Measurements from ENCODE around the gene ARRB1.

The ARRB1 gene

GRCh38 chr11:75308986-75309385, 42.5 kb downstream of the ARRB1 start:
- Histone ChIP-seq H2BK5ac (ENCODE audit: low read length) (no peak overlapping the region), H2AFZ (ENCODE audit: low read length) (no peak overlapping the region), H3K18ac (ENCODE audit: low read length) (no peak overlapping the region), H3K14ac (ENCODE audit: low read length) (no peak overlapping the region), H3K4me1 (ENCODE audit: control insufficient read depth in 2 of 2, insufficient read depth in 1 of 2, low read depth in 1 of 2, low read length in 2 of 2) (peaks cover 8 to 10% of the 10 kb centered on the region in 2 donors), H3K23ac (ENCODE audit: low read depth, low read length, poor library complexity) (peak overlapping the region; percentile 3), H3K4me2 (ENCODE audit: insufficient read depth, low read length, poor library complexity, severe bottlenecking) (no peak overlapping the region), H3K4me3 (ENCODE audit: low read length in 2 of 2) (no peak overlapping the region), H3K9me3 (replicated peaks in 1 of 2; ENCODE audit: control insufficient read depth in 2 of 2, insufficient read depth in 1 of 2, low read depth in 1 of 2, low read length in 2 of 2) (peaks cover 0 to 2% of the 10 kb centered on the region in 2 donors), H4K91ac (ENCODE audit: low read depth, low read length, poor library complexity) (no peak overlapping the region), H3K27ac (replicated peaks; ENCODE audit: low read length) (no peak overlapping the region), H2BK120ac (ENCODE audit: low read depth, low read length) (no peak overlapping the region), H2BK15ac (ENCODE audit: low read length) (no peak overlapping the region), H4K8ac (ENCODE audit: low read depth, low read length) (no peak overlapping the region), H2BK12ac (ENCODE audit: low read length) (no peak overlapping the region), H3K4ac (ENCODE audit: low read length) (no peak overlapping the region), H3K27me3 (ENCODE audit: control insufficient read depth in 3 of 3, insufficient read depth in 3 of 3, low read depth in 1 of 3, low read length in 3 of 3) (no peaks in the 10 kb centered on the region), H2AK5ac (ENCODE audit: low read depth, low read length) (no peak overlapping the region), H3K9ac (ENCODE audit: low read depth, low read length, poor library complexity) (no peak overlapping the region), H3K79me1 (ENCODE audit: low read depth, low read length) (no peaks in the 10 kb centered on the region), H3K36me3 (replicated peaks in 1 of 2; ENCODE audit: control insufficient read depth in 2 of 2, insufficient read depth in 2 of 2, low read length in 2 of 2) (no peaks in the 10 kb centered on the region)
- DNase-seq (ENCODE audit: low spot score): no peak
- WGBS, 2 donors (ENCODE audit: extremely low coverage in 2 of 2, insufficient read length in 2 of 2, insufficient replicate concordance in 1 of 2): no CpG with 5 or more reads among the region's 4 CpGs

DNA sequence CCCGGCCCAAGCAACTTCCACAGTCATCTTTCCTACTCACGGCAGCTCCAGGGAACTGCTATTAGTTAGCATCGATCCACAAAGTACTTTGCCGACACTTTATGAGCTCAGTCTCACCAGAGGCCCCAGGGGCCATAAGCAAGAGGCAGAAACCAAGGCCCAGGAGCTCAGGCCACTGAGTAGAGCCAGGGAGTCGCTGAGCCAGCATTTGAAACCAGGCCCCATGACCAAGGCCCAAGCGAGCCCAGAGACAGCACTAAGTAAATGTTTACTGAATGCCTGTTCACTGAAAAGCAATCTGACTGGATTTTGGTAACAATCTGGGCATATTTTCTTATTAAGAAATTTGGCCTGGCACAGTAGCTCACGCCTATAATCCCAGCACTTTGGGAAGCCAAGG, 43.3 kb downstream of the ARRB1 start:
- H3K27me3 ChIP-seq (ENCODE audit: control insufficient read depth in 3 of 3, insufficient read depth in 3 of 3, low read depth in 1 of 3, low read length in 3 of 3): no peaks in the 10 kb centered on the region
- H3K4me1 ChIP-seq (ENCODE audit: control insufficient read depth in 2 of 2, insufficient read depth in 1 of 2, low read depth in 1 of 2, low read length in 2 of 2): peaks cover 7 to 8% of the 10 kb centered on the region in 2 donors
- DNase-seq (ENCODE audit: low spot score): no peak
- no peak overlapping the region for H3K23ac ChIP-seq (ENCODE audit: low read depth, low read length, poor library complexity)
- no peak overlapping the region for H4K91ac ChIP-seq (ENCODE audit: low read depth, low read length, poor library complexity)
- no peak overlapping the region for H3K9ac ChIP-seq (ENCODE audit: low read depth, low read length, poor library complexity)
- no peak overlapping the region for H2BK120ac ChIP-seq (ENCODE audit: low read depth, low read length)
- H3K79me1 ChIP-seq (ENCODE audit: low read depth, low read length): no peaks in the 10 kb centered on the region
- H3K14ac ChIP-seq (ENCODE audit: low read length): no peak overlapping the region
- H3K4ac ChIP-seq (ENCODE audit: low read length): no peak overlapping the region
- H4K8ac ChIP-seq (ENCODE audit: low read depth, low read length): no peak overlapping the region
- no CpG with 5 or more reads among the region's 7 CpGs for WGBS, 2 donors (ENCODE audit: extremely low coverage in 2 of 2, insufficient read length in 2 of 2, insufficient replicate concordance in 1 of 2)
- no peak overlapping the region for H3K4me2 ChIP-seq (ENCODE audit: insufficient read depth, low read length, poor library complexity, severe bottlenecking)
- H3K18ac ChIP-seq (ENCODE audit: low read length): no peak overlapping the region
- H2BK15ac ChIP-seq (ENCODE audit: low read length): no peak overlapping the region
- peaks cover 0 to 2% of the 10 kb centered on the region in 2 donors for H3K9me3 ChIP-seq (replicated peaks in 1 of 2; ENCODE audit: control insufficient read depth in 2 of 2, insufficient read depth in 1 of 2, low read depth in 1 of 2, low read length in 2 of 2)
- H2BK5ac ChIP-seq (ENCODE audit: low read length): no peak overlapping the region
- no peak overlapping the region for H3K4me3 ChIP-seq (ENCODE audit: low read length in 2 of 2)
- no peaks in the 10 kb centered on the region for H3K36me3 ChIP-seq (replicated peaks in 1 of 2; ENCODE audit: control insufficient read depth in 2 of 2, insufficient read depth in 2 of 2, low read length in 2 of 2)
- H2AFZ ChIP-seq (ENCODE audit: low read length): no peak overlapping the region
- no peak overlapping the region for H3K27ac ChIP-seq (replicated peaks; ENCODE audit: low read length)
- no peak overlapping the region for H2BK12ac ChIP-seq (ENCODE audit: low read length)
- H2AK5ac ChIP-seq (ENCODE audit: low read depth, low read length): no peak overlapping the region

DNA sequence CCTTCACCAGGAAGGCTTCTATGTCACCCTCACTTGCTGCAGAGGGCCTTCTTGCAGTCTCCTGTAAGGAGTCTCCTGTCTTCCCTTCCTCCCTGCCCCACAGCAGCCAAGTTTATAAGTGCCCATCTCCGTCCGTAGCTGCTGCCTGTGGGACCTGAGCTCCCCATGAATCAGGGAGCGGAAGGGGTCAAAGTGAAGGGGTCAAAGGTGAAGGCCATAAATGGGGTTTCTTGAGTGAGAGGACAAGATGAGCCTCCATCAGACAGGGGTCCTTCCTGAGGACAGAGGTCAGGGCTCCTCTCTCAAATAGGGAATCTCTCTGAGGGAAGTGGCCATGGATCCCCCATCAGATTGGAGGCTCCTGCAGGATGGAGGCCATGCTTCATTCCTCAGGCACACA, 44.4 kb downstream of the ARRB1 start:
- Histone ChIP-seq H3K27ac (replicated peaks; ENCODE audit: low read length) (no peak overlapping the region), H3K79me1 (ENCODE audit: low read depth, low read length) (no peaks in the 10 kb centered on the region), H3K14ac (ENCODE audit: low read length) (no peak overlapping the region), H3K9me3 (replicated peaks in 1 of 2; ENCODE audit: control insufficient read depth in 2 of 2, insufficient read depth in 1 of 2, low read depth in 1 of 2, low read length in 2 of 2) (no peaks in the 10 kb centered on the region), H3K36me3 (replicated peaks in 1 of 2; ENCODE audit: control insufficient read depth in 2 of 2, insufficient read depth in 2 of 2, low read length in 2 of 2) (no peaks in the 10 kb centered on the region), H2BK5ac (ENCODE audit: low read length) (no peak overlapping the region), H2BK120ac (ENCODE audit: low read depth, low read length) (no peak overlapping the region), H3K4me1 (ENCODE audit: control insufficient read depth in 2 of 2, insufficient read depth in 1 of 2, low read depth in 1 of 2, low read length in 2 of 2) (peaks cover 4 to 7% of the 10 kb centered on the region in 2 donors), H3K4ac (ENCODE audit: low read length) (no peak overlapping the region), H3K9ac (ENCODE audit: low read depth, low read length, poor library complexity) (no peak overlapping the region), H3K18ac (ENCODE audit: low read length) (peak overlapping the region; percentile 52), H2BK15ac (ENCODE audit: low read length) (no peak overlapping the region), H3K27me3 (ENCODE audit: control insufficient read depth in 3 of 3, insufficient read depth in 3 of 3, low read depth in 1 of 3, low read length in 3 of 3) (no peaks in the 10 kb centered on the region), H4K8ac (ENCODE audit: low read depth, low read length) (no peak overlapping the region), H2AK5ac (ENCODE audit: low read depth, low read length) (no peak overlapping the region), H2AFZ (ENCODE audit: low read length) (no peak overlapping the region), H4K91ac (ENCODE audit: low read depth, low read length, poor library complexity) (no peak overlapping the region), H3K4me3 (ENCODE audit: low read length in 2 of 2) (no peak overlapping the region), H2BK12ac (ENCODE audit: low read length) (no peak overlapping the region), H3K4me2 (ENCODE audit: insufficient read depth, low read length, poor library complexity, severe bottlenecking) (no peak overlapping the region), H3K23ac (ENCODE audit: low read depth, low read length, poor library complexity) (no peak overlapping the region)
- no peak for DNase-seq (ENCODE audit: low spot score)
- WGBS, 2 donors (ENCODE audit: extremely low coverage in 2 of 2, insufficient read length in 2 of 2, insufficient replicate concordance in 1 of 2): no CpG with 5 or more reads among the region's 3 CpGs

DNA sequence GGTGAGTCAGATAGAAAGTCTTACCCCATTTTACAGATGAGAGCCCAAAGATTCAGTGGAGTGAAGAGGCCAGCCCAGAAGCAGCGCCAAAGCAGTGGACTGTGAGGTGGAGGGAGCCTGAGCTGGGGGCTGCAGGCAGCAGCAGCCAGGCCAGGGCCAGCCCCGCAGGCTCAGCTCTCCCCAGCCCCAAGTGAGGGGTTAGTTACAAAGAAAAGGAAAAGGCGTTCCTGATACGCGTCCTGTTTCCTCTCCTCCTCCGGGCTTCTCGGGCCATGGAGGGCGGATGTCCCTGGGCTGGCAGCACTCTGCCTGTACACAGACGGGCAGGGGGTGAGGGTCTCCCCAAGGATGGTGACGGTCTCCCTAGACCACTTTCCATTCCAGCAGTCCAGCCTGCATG, 44.9 kb downstream of the ARRB1 start:
- no peak overlapping the region for H3K27ac ChIP-seq (replicated peaks; ENCODE audit: low read length)
- no peaks in the 10 kb centered on the region for H3K27me3 ChIP-seq (ENCODE audit: control insufficient read depth in 3 of 3, insufficient read depth in 3 of 3, low read depth in 1 of 3, low read length in 3 of 3)
- H2AFZ ChIP-seq (ENCODE audit: low read length): no peak overlapping the region
- no peak overlapping the region for H4K8ac ChIP-seq (ENCODE audit: low read depth, low read length)
- DNase-seq (ENCODE audit: low spot score): no peak
- no CpG with 5 or more reads among the region's 10 CpGs for WGBS, 2 donors (ENCODE audit: extremely low coverage in 2 of 2, insufficient read length in 2 of 2, insufficient replicate concordance in 1 of 2)
- H3K4me2 ChIP-seq (ENCODE audit: insufficient read depth, low read length, poor library complexity, severe bottlenecking): no peak overlapping the region
- no peak overlapping the region for H2BK15ac ChIP-seq (ENCODE audit: low read length)
- H3K9me3 ChIP-seq (replicated peaks in 1 of 2; ENCODE audit: control insufficient read depth in 2 of 2, insufficient read depth in 1 of 2, low read depth in 1 of 2, low read length in 2 of 2): no peaks in the 10 kb centered on the region
- no peaks in the 10 kb centered on the region for H3K36me3 ChIP-seq (replicated peaks in 1 of 2; ENCODE audit: control insufficient read depth in 2 of 2, insufficient read depth in 2 of 2, low read length in 2 of 2)
- no peak overlapping the region for H3K23ac ChIP-seq (ENCODE audit: low read depth, low read length, poor library complexity)
- peaks cover 0 to 6% of the 10 kb centered on the region in 2 donors for H3K4me1 ChIP-seq (ENCODE audit: control insufficient read depth in 2 of 2, insufficient read depth in 1 of 2, low read depth in 1 of 2, low read length in 2 of 2)
- H2BK5ac ChIP-seq (ENCODE audit: low read length): no peak overlapping the region
- no peak overlapping the region for H3K4me3 ChIP-seq (ENCODE audit: low read length in 2 of 2)
- H3K4ac ChIP-seq (ENCODE audit: low read length): no peak overlapping the region
- H2BK12ac ChIP-seq (ENCODE audit: low read length): no peak overlapping the region
- H2BK120ac ChIP-seq (ENCODE audit: low read depth, low read length): no peak overlapping the region
- no peaks in the 10 kb centered on the region for H3K79me1 ChIP-seq (ENCODE audit: low read depth, low read length)
- no peak overlapping the region for H3K9ac ChIP-seq (ENCODE audit: low read depth, low read length, poor library complexity)
- H3K14ac ChIP-seq (ENCODE audit: low read length): peak overlapping the region; percentile 47
- H3K18ac ChIP-seq (ENCODE audit: low read length): peak overlapping the region; percentile 52
- no peak overlapping the region for H2AK5ac ChIP-seq (ENCODE audit: low read depth, low read length)
- no peak overlapping the region for H4K91ac ChIP-seq (ENCODE audit: low read depth, low read length, poor library complexity)

All from neuronal stem cell (in vitro differentiated cells).